Keratinocyte (primary cell): ENCODE data around the gene RNASE8. TPM values are rescaled to one million over a fixed set of nuclear protein-coding genes. Genes with fewer than 3 reads are reported as not detected.

Source experiments
- DNase-seq: peaks from one replicate; pipeline ENCODE4 v3.0.0-alpha.2; 2011; ENCODE audit warnings: low read depth, missing footprints, low spot score
- FAIRE-seq: peaks from 2 replicates; lab custom pipeline; 2011; peaks lifted over from hg19 to GRCh38; lab: Jason Lieb, UNC
- H2AFZ ChIP-seq: 2 replicates; pipeline ENCODE4 v1.6.0; 2012; ENCODE audit warnings: low read length, control low read depth, inconsistent platforms; ENCODE audit not compliant: control insufficient read depth
- H3K27ac ChIP-seq: 2 replicates; pipeline ENCODE4 v1.5.1; 2011; ENCODE audit warnings: low read length; ENCODE audit not compliant: control insufficient read depth, insufficient read depth
- H3K27me3 ChIP-seq: 3 replicates; pipeline ENCODE4 v1.6.0; 2011; ENCODE audit warnings: low read length; ENCODE audit not compliant: control insufficient read depth, insufficient read depth; ENCODE audit errors: extremely low read depth
- H3K36me3 ChIP-seq, 2 experiments: 2 replicates in 1 of 2; 3 replicates in 1 of 2; pipeline ENCODE4 v1.5.1; 2011; ENCODE audit warnings: low read length in 2 of 2, mild to moderate bottlenecking in 1 of 2; ENCODE audit not compliant: control insufficient read depth in 2 of 2, insufficient read depth in 2 of 2; ENCODE audit errors: extremely low read depth in 1 of 2
- H3K4me1 ChIP-seq: 3 replicates; pipeline ENCODE4 v1.5.1; 2011; ENCODE audit warnings: low read length; ENCODE audit not compliant: control insufficient read depth, insufficient read depth; ENCODE audit errors: extremely low read depth
- H3K4me2 ChIP-seq: 3 replicates; pipeline ENCODE4 v1.6.0; 2011; ENCODE audit warnings: low read depth, low read length; ENCODE audit not compliant: control insufficient read depth, insufficient read depth; ENCODE audit errors: extremely low read depth
- H3K4me3 ChIP-seq, 3 experiments: fragments of 200-600 bp in 1 of 3; sonication (generic) in 1 of 3; 2 replicates in 2 of 3; 3 replicates in 1 of 3; pipeline ENCODE4 v1.5.1; 2011 to 2016; ENCODE audit warnings: low read length in 3 of 3, mild to moderate bottlenecking in 3 of 3, control low read depth in 2 of 3, inconsistent platforms in 1 of 3, low read depth in 1 of 3, mixed read lengths in 1 of 3, mixed run types in 1 of 3, moderate library complexity in 1 of 3; ENCODE audit not compliant: control insufficient read depth in 2 of 3, insufficient read depth in 2 of 3; ENCODE audit errors: extremely low read depth in 1 of 3
- H3K79me2 ChIP-seq: 2 replicates; pipeline ENCODE4 v1.6.0; 2012; ENCODE audit warnings: low read length; ENCODE audit not compliant: control insufficient read depth, insufficient read depth
- H3K9ac ChIP-seq: 3 replicates; pipeline ENCODE4 v1.6.0; 2011; ENCODE audit warnings: low read length; ENCODE audit not compliant: control insufficient read depth, insufficient read depth; ENCODE audit errors: extremely low read depth
- H3K9me1 ChIP-seq: 3 replicates; pipeline ENCODE4 v1.6.0; 2011; ENCODE audit warnings: low read length; ENCODE audit not compliant: control insufficient read depth, insufficient read depth; ENCODE audit errors: extremely low read depth
- H3K9me3 ChIP-seq: 2 replicates; pipeline ENCODE4 v1.5.1; 2012; ENCODE audit warnings: low read depth, low read length; ENCODE audit not compliant: control insufficient read depth
- H4K20me1 ChIP-seq: 3 replicates; pipeline ENCODE4 v1.6.0; 2011; ENCODE audit warnings: low read length; ENCODE audit not compliant: control insufficient read depth, insufficient read depth; ENCODE audit errors: extremely low read depth
- EZH2 ChIP-seq: IDR thresholded peaks from one replicate; pipeline ENCODE4 v1.6.1; 2012; ENCODE audit warnings: inconsistent platforms, mild to moderate bottlenecking, low read length, moderate library complexity
- dilution Hi-C: fragments of 300-500 bp; cut with MboI; formaldehyde crosslinking; loops from one replicate; pipeline ENCODE4 v1.7.0; 2020; ENCODE audit warnings: low sequenced_read_pairs; ENCODE audit not compliant: extremely low pct_ligation_motif_present
- polyA plus RNA-seq, 5 experiments: library from polyadenylated mRNA; depleted of rRNA in 3 of 5; stranded (reverse) in 3 of 5; stranded (forward) in 1 of 5; unstranded in 1 of 5; fragments of >200 nt; gene quantifications; 1 replicate in 1 of 5; 2 replicates in 3 of 5; 3 replicates in 1 of 5; pipeline versions ENCODE4 v1.2.1 to v1.2.3, GENCODE V29; 2011 to 2012; ENCODE audit warnings: missing spikeins in 2 of 5, low read depth in 1 of 5, low replicate concordance in 1 of 5
- TF ChIP-seq, protein P1 (sequence below), 3 experiments: IDR thresholded peaks in 1 of 3; conservative IDR thresholded peaks in 1 of 3; optimal IDR thresholded peaks in 1 of 3; 2 replicates in 2 of 3; 3 replicates in 1 of 3; pipeline versions ENCODE3 to v1.5.1; 2011; ENCODE audit warnings: low read length in 3 of 3, mild to moderate bottlenecking in 3 of 3, moderate library complexity in 2 of 3, control low read depth in 1 of 3, inconsistent platforms in 1 of 3; ENCODE audit not compliant: insufficient read depth in 2 of 3; ENCODE audit errors: extremely low read depth in 1 of 3

RNASE8 gene
- polyA plus RNA-seq, 1 donor (not counting 4 experiments of a cell fraction or from before 2014, with no cell fraction given): not detected

DNA sequence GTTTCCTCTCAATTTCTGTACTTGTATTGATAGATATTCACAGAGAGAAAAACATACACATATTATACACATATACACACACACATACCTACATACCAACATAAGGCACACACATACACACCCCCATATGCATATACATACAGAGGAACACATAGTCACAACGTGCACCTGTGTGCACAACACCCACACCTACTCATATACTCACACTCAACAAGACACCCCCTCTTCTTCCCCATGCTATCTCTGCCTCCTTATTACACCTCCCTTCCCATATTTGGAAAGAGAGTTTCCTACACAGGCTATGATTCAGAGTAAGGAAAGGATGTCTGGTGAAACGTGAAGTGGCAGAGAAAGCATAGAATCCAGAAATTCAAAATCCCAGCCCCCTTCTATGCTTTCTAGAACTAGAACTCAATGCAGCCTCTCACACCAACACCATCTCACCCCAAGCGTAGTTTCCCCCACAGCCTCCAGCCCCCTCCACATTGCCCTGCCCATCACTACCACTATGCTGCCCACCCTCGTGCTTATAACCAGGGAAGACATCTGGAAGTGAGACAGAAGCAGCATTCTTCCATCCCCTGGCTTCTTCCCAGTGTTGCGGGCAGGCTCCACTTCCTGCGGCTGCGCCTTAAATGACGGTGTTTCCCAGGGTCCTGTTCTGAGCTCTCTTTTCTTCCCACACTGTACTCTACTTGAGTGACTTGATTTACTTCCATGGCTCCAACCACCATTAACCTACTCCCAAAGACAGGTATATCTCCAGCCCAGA lies 2.4 kb downstream of the RNASE8 start:
- no peaks in the 10 kb centered on the region for H3K9me1 ChIP-seq
- TF ChIP-seq, protein P1, sequence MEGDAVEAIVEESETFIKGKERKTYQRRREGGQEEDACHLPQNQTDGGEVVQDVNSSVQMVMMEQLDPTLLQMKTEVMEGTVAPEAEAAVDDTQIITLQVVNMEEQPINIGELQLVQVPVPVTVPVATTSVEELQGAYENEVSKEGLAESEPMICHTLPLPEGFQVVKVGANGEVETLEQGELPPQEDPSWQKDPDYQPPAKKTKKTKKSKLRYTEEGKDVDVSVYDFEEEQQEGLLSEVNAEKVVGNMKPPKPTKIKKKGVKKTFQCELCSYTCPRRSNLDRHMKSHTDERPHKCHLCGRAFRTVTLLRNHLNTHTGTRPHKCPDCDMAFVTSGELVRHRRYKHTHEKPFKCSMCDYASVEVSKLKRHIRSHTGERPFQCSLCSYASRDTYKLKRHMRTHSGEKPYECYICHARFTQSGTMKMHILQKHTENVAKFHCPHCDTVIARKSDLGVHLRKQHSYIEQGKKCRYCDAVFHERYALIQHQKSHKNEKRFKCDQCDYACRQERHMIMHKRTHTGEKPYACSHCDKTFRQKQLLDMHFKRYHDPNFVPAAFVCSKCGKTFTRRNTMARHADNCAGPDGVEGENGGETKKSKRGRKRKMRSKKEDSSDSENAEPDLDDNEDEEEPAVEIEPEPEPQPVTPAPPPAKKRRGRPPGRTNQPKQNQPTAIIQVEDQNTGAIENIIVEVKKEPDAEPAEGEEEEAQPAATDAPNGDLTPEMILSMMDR (optimal IDR thresholded peaks at IDR 0.05 in 1 of 3, IDR thresholded peaks at IDR 0.05 in 1 of 3, conservative IDR thresholded peaks at IDR 0.05 in 1 of 3; ENCODE audit: extremely low read depth in 1 of 3, insufficient read depth in 2 of 3, low read length in 3 of 3): no peak
- no peak for TF ChIP-seq EZH2
- H3K27me3 ChIP-seq: no peaks in the 10 kb centered on the region
- peaks cover 5% of the 10 kb centered on the region for H3K4me1 ChIP-seq
- H4K20me1 ChIP-seq: no peaks in the 10 kb centered on the region
- H3K79me2 ChIP-seq: no peaks in the 10 kb centered on the region
- H3K9me3 ChIP-seq: no peaks in the 10 kb centered on the region
- H3K36me3 ChIP-seq: no peaks in the 10 kb centered on the region
- DNase-seq: no peak
- dilution Hi-C loops: no loop called here
- no peak overlapping the region for H2AFZ ChIP-seq
- no peak overlapping the region for H3K4me2 ChIP-seq
- no peak overlapping the region for H3K9ac ChIP-seq
- no peak overlapping the region for H3K4me3 ChIP-seq
- no peak for FAIRE-seq
- no peak overlapping the region for H3K27ac ChIP-seq

GRCh38 chr14:21060614-21061346 lies 3.2 kb downstream of the RNASE8 start:
- no peak overlapping the region for H3K4me3 ChIP-seq
- peaks cover 5% of the 10 kb centered on the region for H3K4me1 ChIP-seq
- DNase-seq (no peak), FAIRE-seq (no peak)
- no peaks in the 10 kb centered on the region for H3K27me3 ChIP-seq
- no peak overlapping the region for H3K9ac ChIP-seq
- dilution Hi-C loops: no loop called here
- no peaks in the 10 kb centered on the region for H3K9me1 ChIP-seq
- no peak for TF ChIP-seq EZH2
- TF ChIP-seq, protein P1 (optimal IDR thresholded peaks at IDR 0.05 in 1 of 3, IDR thresholded peaks at IDR 0.05 in 1 of 3, conservative IDR thresholded peaks at IDR 0.05 in 1 of 3; ENCODE audit: extremely low read depth in 1 of 3, insufficient read depth in 2 of 3, low read length in 3 of 3): no peak
- no peaks in the 10 kb centered on the region for H3K9me3 ChIP-seq
- H3K27ac ChIP-seq: no peak overlapping the region
- no peak overlapping the region for H2AFZ ChIP-seq
- no peaks in the 10 kb centered on the region for H4K20me1 ChIP-seq
- no peak overlapping the region for H3K4me2 ChIP-seq
- no peaks in the 10 kb centered on the region for H3K36me3 ChIP-seq
- no peaks in the 10 kb centered on the region for H3K79me2 ChIP-seq
